Measurements from ENCODE around the gene TLNRD1.

TLNRD1 gene

DNA sequence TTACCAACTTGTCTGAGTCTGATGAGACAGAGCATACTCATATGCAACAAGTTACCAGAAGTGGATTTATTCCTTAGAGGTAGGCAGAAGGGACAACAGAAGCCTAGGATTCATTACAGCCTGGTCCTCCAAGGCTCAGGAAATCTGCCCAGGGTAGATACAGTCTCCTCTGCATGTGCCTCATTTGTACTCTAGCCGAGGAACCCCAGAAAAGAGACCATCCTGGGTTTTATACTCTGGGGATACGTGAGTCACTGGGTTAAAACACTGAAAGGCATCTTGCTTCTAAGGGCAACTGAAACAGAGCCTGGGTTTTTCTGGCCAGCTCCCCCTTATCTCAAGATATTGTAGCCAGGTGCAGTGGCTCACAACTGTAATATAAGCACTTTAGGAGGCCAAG lies 45.6 kb downstream of the TLNRD1 start:
- no peaks in the 10 kb centered on the region for H3K27me3 ChIP-seq (replicated peaks; ENCODE audit: insufficient read depth, low read length)
- no peaks in the 10 kb centered on the region for H4K20me1 ChIP-seq (ENCODE audit: insufficient read depth, low read length)
- H3K27ac ChIP-seq (ENCODE audit: low read length), result no peak overlapping the region
- H3K9me2 ChIP-seq (replicated peaks; ENCODE audit: insufficient read depth, low read length), result no peaks in the 10 kb centered on the region
- H3K9ac ChIP-seq (ENCODE audit: low read length), result no peak overlapping the region
- H3K9me3 ChIP-seq (replicated peaks; ENCODE audit: insufficient read depth, low read length), result no peaks in the 10 kb centered on the region
- H3K79me2 ChIP-seq (ENCODE audit: low read length), result no peaks in the 10 kb centered on the region
- no peak overlapping the region for H3K4me2 ChIP-seq (ENCODE audit: low read depth, low read length)
- H3F3A ChIP-seq (ENCODE audit: insufficient read depth, low read length), result no peaks in the 10 kb centered on the region
- peaks cover 4% of the 10 kb centered on the region; the same call in 1 of the 2 replicates for H3K4me1 ChIP-seq (ENCODE audit: low read length)
- H3K36me3 ChIP-seq (replicated peaks; ENCODE audit: insufficient read depth, low read length), result no peaks in the 10 kb centered on the region
- DNase-seq, result no peak
- H3K4me3 ChIP-seq (ENCODE audit: low read length), result no peak overlapping the region
- H2AFZ ChIP-seq (ENCODE audit: low read length), result no peak overlapping the region
- TF ChIP-seq EZH2 (optimal IDR thresholded peaks at IDR 0.05; ENCODE audit: low read depth, low read length) (no peak), EZH2phosphoT487 (IDR thresholded peaks at IDR 0.05; ENCODE audit: low read length) (no peak)
- TF ChIP-seq, protein P1, sequence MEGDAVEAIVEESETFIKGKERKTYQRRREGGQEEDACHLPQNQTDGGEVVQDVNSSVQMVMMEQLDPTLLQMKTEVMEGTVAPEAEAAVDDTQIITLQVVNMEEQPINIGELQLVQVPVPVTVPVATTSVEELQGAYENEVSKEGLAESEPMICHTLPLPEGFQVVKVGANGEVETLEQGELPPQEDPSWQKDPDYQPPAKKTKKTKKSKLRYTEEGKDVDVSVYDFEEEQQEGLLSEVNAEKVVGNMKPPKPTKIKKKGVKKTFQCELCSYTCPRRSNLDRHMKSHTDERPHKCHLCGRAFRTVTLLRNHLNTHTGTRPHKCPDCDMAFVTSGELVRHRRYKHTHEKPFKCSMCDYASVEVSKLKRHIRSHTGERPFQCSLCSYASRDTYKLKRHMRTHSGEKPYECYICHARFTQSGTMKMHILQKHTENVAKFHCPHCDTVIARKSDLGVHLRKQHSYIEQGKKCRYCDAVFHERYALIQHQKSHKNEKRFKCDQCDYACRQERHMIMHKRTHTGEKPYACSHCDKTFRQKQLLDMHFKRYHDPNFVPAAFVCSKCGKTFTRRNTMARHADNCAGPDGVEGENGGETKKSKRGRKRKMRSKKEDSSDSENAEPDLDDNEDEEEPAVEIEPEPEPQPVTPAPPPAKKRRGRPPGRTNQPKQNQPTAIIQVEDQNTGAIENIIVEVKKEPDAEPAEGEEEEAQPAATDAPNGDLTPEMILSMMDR (IDR thresholded peaks at IDR 0.05; ENCODE audit: low read length), result no peak

DNA sequence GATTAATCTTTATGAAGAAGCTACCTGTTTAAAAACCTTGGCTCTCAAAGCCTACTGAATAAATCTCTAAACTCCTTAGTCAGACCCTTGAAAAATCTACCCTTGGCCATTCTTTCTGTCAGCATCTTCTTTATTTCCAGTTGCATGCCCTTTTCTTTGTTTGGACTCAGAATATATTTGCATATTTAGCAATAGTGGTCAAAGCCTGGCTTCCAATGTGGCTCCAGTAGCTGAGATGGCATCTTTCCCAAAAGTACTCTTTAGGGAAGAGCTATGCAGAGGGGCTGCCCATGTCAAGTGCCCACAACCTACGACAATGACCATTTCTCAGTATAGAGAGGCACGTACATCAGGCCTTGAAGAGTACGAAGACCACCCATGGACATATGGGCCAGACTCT lies 47.2 kb downstream of the TLNRD1 start:
- no peak overlapping the region for H3K27ac ChIP-seq (ENCODE audit: low read length)
- H3K36me3 ChIP-seq (replicated peaks; ENCODE audit: insufficient read depth, low read length), result no peaks in the 10 kb centered on the region
- no peaks in the 10 kb centered on the region for H3K9me3 ChIP-seq (replicated peaks; ENCODE audit: insufficient read depth, low read length)
- no peaks in the 10 kb centered on the region for H3K9me2 ChIP-seq (replicated peaks; ENCODE audit: insufficient read depth, low read length)
- no peaks in the 10 kb centered on the region for H3K27me3 ChIP-seq (replicated peaks; ENCODE audit: insufficient read depth, low read length)
- H3K9ac ChIP-seq (ENCODE audit: low read length), result no peak overlapping the region
- peaks cover 12% of the 10 kb centered on the region; the same call in 1 of the 2 replicates for H3K4me1 ChIP-seq (ENCODE audit: low read length)
- H3K4me3 ChIP-seq (ENCODE audit: low read length), result no peak overlapping the region
- H3K79me2 ChIP-seq (ENCODE audit: low read length), result no peaks in the 10 kb centered on the region
- no peak overlapping the region for H3K4me2 ChIP-seq (ENCODE audit: low read depth, low read length)
- no peak overlapping the region for H2AFZ ChIP-seq (ENCODE audit: low read length)
- no peaks in the 10 kb centered on the region for H3F3A ChIP-seq (ENCODE audit: insufficient read depth, low read length)
- DNase-seq, result no peak
- TF ChIP-seq, protein P1 (IDR thresholded peaks at IDR 0.05; ENCODE audit: low read length), result no peak
- TF ChIP-seq EZH2phosphoT487 (IDR thresholded peaks at IDR 0.05; ENCODE audit: low read length) (no peak), EZH2 (optimal IDR thresholded peaks at IDR 0.05; ENCODE audit: low read depth, low read length) (no peak)
- H4K20me1 ChIP-seq (ENCODE audit: insufficient read depth, low read length), result no peaks in the 10 kb centered on the region

DNA sequence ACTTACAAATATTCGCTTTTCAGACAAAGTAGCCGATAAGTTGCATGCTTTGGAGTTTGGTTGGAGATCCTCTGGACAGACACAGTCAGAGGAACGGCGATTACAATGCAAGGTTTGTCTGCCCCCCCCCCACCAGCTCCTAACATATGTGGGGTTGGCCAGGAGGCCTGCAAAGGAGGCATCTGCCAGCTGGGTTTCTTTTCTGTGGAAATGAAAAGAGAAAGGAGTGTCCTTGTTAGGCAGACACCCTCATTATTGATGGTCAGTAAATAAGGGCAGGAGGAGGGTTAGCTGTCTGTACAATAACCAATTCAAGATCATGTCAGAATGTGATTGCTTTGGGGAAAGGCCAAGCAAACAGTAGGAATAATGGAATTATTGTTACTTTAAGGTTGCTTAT lies 49.1 kb downstream of the TLNRD1 start:
- no peaks in the 10 kb centered on the region for H3K9me2 ChIP-seq (replicated peaks; ENCODE audit: insufficient read depth, low read length)
- no peaks in the 10 kb centered on the region for H3K36me3 ChIP-seq (replicated peaks; ENCODE audit: insufficient read depth, low read length)
- no peak overlapping the region for H3K4me3 ChIP-seq (ENCODE audit: low read length)
- 0 out of 2 replicates have a peak, but pooled peaks cover 8% of the 10 kb centered on the region for H3K4me1 ChIP-seq (ENCODE audit: low read length)
- H3K4me2 ChIP-seq (ENCODE audit: low read depth, low read length), result no peak overlapping the region
- H3K9ac ChIP-seq (ENCODE audit: low read length), result no peak overlapping the region
- no peaks in the 10 kb centered on the region for H3K9me3 ChIP-seq (replicated peaks; ENCODE audit: insufficient read depth, low read length)
- H3K27ac ChIP-seq (ENCODE audit: low read length), result no peak overlapping the region
- TF ChIP-seq, protein P1 (IDR thresholded peaks at IDR 0.05; ENCODE audit: low read length), result no peak
- no peak for TF ChIP-seq EZH2phosphoT487 (IDR thresholded peaks at IDR 0.05; ENCODE audit: low read length)
- no peak for TF ChIP-seq EZH2 (optimal IDR thresholded peaks at IDR 0.05; ENCODE audit: low read depth, low read length)
- H2AFZ ChIP-seq (ENCODE audit: low read length), result no peak overlapping the region
- H3K79me2 ChIP-seq (ENCODE audit: low read length), result no peaks in the 10 kb centered on the region
- H3F3A ChIP-seq (ENCODE audit: insufficient read depth, low read length), result no peaks in the 10 kb centered on the region
- H3K27me3 ChIP-seq (replicated peaks; ENCODE audit: insufficient read depth, low read length), result no peaks in the 10 kb centered on the region
- DNase-seq, result no peak
- no peaks in the 10 kb centered on the region for H4K20me1 ChIP-seq (ENCODE audit: insufficient read depth, low read length)
